Caki2 (cell line): ENCODE measurements around the gene SLC25A29. TPM values are rescaled to one million over a fixed set of nuclear protein-coding genes. Genes with fewer than 3 reads are reported as not detected.
A peak's percentile ranks its signal among the peaks of the same experiment; 100 is the strongest.
"Not testable (repeated sequence)": the region's sequence is repeated elsewhere in the genome, so short reads cannot be mapped to it uniquely, and the experiment has no call there.

Experiments used
- DNase-seq: peaks from one replicate; pipeline ENCODE4 v3.0.0-alpha.2; 2015; ENCODE audit warnings: low read depth
- in situ Hi-C: cut with HindIII; loops from 2 replicates; pipeline ENCODE4 v1.10.0; 2016; ENCODE audit warnings: low sequenced_read_pairs, low pct_unique_long_range_greater_than_20kb, mixed read lengths
- total RNA-seq: library from RNA; depleted of rRNA; stranded (reverse); fragments of >200 nt; shearing (Covaris generic); gene quantifications from 2 replicates; pipeline ENCODE4 v1.2.3, GENCODE V29; 2014; ENCODE audit warnings: low replicate concordance

SLC25A29 gene
- total RNA-seq, 1 experiment from 2014 or later, result 46.0 TPM

GRCh38 chr14:100317912-100318808 lies 11.9 kb upstream of the SLC25A29 start:
- in situ Hi-C loops, result no loop called here
- DNase-seq, result no peak

GRCh38 chr14:100317389-100317788 lies 11.1 kb upstream of the SLC25A29 start:
- no peak for DNase-seq
- in situ Hi-C loops, result no loop called here

- in situ Hi-C loops, result no loop called here
- DNase-seq, result no peak
Measured at GRCh38 chr14:100314724-100315123, 8.5 kb upstream of the SLC25A29 start.

GRCh38 chr14:100313464-100314230 lies 7.4 kb upstream of the SLC25A29 start:
- no peak for DNase-seq
- in situ Hi-C loops, result no loop called here

GRCh38 chr14:100312877-100313400 lies 6.7 kb upstream of the SLC25A29 start:
- DNase-seq, result no peak
- in situ Hi-C loops, result no loop called here

GRCh38 chr14:100312110-100312876 lies 6.0 kb upstream of the SLC25A29 start:
- in situ Hi-C loops, DNase-seq: not testable (repeated sequence)

GRCh38 chr14:100309028-100309737 lies 2.9 kb upstream of the SLC25A29 start:
- in situ Hi-C loops, result no loop called here

GRCh38 chr14:100308427-100308792 lies 2.2 kb upstream of the SLC25A29 start:
- DNase-seq, in situ Hi-C loops: not testable (repeated sequence)

More at GRCh38 chr14:100309028-100309737, 2.9 kb upstream of the SLC25A29 start:
- no peak for DNase-seq

- in situ Hi-C loops, result no loop called here
- DNase-seq, result no peak
Measured at GRCh38 chr14:100307766-100308426, 1.7 kb upstream of the SLC25A29 start.

- DNase-seq, result no peak
- in situ Hi-C loops, result no loop called here
Measured at GRCh38 chr14:100306998-100307765, 938 bp upstream of the SLC25A29 start.

- DNase-seq, result no peak
- in situ Hi-C loops, result no loop called here
Measured at GRCh38 chr14:100305324-100306100, 732 bp downstream of the SLC25A29 start.

- in situ Hi-C loops, result no loop called here
- DNase-seq, result peak; percentile 59
Measured at GRCh38 chr14:100304825-100305323, 1.4 kb downstream of the SLC25A29 start.

GRCh38 chr14:100303925-100304324 lies 2.3 kb downstream of the SLC25A29 start:
- in situ Hi-C loops, result no loop called here
- no peak for DNase-seq

- DNase-seq, result no peak
- in situ Hi-C loops, result no loop called here
Measured at GRCh38 chr14:100303179-100303578, 3.1 kb downstream of the SLC25A29 start.

- in situ Hi-C loops, result no loop called here
- peak; percentile 80 for DNase-seq
Measured at GRCh38 chr14:100302616-100303015, 3.6 kb downstream of the SLC25A29 start.

- in situ Hi-C loops, result no loop called here
Measured at GRCh38 chr14:100299238-100299560, 7.0 kb downstream of the SLC25A29 start.

More at GRCh38 chr14:100299238-100299560, 7.0 kb downstream of the SLC25A29 start:
- no peak for DNase-seq
